Hematopoietic multipotent progenitor cell treated with erythropoietin and hydrocortisone succinate and interleukin-3 and kit ligand, for 6 days (in vitro differentiated cells): Measurements from ENCODE around the gene SMIM9.
"Not testable (repeated sequence)": the region's sequence is repeated elsewhere in the genome, so short reads cannot be mapped to it uniquely, and the experiment has no call there.

Source experiments
- DNase-seq: peaks from one replicate; pipeline ENCODE4 v3.0.0-alpha.2; 2015

Gene SMIM9

DNA sequence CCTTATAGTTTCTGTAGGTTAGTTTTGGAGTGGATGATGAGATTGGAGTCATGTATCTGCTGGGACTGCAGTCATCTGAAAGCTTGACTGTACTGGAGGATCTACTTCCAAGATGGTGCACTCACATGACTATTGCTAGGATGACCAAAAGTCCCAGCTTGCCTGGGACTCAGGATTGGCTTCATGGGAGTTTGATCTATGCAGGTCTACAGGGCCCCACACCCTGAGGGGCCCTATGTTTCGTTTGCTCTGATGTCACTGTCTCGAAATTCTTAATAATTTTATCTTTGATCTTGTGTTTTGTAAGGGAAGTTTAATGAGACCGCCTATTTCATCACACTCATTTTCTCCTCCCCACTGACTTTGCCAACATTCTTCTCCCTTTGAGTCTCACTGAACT, at the start of gene SMIM9:
Gene SMIM9, minus strand, starts transcription at position 101 of the 400 bp plus-strand sequence. CDS start 3,806 bp downstream, outside the sequence.
- peak; percentile 14 for DNase-seq

DNA sequence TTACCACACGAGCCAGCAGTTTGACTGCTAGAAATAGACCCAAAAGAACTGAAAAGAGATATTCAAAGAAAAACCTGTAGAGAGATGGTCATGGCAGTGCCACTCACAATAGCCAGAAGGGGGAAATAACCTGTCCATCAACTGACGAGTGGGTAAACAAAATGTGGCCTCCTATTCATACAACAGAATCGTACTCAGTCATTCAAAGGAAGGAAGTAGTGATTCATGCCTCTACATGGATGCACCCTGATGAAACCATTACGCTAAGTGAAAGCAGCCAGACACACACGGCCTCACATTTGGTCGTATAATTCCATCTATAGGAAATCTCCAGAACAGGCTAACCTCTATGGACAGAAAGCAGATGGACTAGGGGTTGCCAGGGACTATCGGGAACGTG, 49.6 kb upstream of the SMIM9 start:
- DNase-seq = not testable (repeated sequence)

DNA sequence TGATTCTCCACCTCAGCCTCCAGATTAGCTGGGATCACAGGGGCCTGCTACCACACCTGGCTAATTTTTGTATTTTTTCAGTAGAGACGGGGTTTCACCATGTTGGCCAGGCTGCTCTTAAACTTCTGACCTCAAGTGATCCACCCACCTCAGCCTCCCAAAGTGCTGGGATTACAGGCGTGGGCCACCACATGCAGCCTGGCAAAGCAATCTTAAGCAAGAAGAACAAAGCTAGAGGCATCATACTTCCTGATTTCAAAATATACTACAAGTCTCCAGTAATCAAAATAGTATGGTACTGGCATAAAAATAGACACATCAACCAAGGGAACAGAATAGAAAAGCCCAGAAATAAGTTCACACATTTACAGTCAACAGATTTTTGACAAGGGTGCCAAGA, 38.9 kb upstream of the SMIM9 start:
- no peak for DNase-seq

DNA sequence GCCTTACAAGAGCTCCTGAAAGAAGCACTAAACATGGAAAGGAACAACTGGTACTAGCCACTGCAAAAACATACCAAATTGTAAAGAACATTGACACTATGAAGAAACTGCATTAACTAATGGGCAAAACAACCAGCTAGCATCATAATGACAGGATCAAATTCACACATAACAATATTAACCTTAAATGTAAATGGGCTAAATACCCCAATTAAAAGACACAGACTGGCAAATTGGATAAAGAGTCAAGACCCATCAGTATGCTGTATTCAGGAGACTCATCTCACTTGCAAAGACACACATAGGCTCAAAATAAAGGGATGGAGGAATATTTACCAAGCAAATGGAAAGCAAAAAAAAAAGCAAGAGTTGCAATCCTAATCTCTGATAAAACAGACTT, 34.1 kb upstream of the SMIM9 start:
- not testable (repeated sequence) for DNase-seq

DNA sequence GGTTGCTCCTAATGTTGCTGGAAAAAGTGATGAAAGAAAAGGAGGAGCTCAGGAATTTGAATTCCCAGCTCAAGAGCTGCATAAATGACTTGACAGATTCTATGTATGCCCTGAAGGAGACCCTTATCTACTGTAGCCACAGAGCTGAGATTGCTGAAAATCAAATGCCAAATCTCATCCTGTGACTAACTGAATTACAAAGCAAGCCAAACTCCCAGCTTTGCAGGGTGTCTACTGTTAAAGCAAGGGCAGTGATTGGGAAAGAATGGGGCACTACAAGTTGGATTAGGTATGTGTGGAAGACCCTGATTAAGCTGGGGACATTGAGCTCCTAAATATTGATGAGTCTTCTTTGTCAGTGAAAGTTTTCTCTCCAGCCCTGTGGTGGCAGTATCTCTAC, 20.8 kb upstream of the SMIM9 start:
- no peak for DNase-seq

DNA sequence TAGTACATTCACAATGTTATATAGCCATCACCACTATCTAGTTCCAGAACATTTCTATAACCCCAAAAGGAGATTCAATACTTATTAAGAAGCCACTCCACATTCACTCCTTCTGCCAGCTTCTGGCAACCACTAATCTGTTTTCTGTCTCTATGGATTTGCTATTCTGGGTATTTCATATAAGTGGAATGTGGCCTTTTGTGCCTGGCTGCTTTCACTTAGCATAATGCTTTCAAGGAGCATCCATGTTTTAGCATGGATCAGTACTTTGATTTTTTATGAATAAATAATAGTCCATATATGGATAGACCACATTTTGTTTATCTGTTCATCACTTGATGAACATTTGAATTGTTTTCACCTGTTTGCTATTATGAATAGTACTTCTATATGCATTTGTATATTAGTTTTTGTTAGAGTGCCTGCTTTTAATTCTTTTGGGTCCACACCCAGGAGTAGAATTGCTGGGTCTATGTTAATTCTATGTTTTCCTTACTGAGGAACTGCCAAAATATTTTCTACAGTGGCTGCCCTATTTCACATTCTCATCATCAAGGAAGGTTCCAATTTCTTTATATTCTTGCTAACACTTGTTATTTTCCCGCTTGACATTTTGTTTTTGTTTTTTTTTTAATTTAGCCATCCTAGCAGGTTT, 16.6 kb upstream of the SMIM9 start:
- DNase-seq = no peak

DNA sequence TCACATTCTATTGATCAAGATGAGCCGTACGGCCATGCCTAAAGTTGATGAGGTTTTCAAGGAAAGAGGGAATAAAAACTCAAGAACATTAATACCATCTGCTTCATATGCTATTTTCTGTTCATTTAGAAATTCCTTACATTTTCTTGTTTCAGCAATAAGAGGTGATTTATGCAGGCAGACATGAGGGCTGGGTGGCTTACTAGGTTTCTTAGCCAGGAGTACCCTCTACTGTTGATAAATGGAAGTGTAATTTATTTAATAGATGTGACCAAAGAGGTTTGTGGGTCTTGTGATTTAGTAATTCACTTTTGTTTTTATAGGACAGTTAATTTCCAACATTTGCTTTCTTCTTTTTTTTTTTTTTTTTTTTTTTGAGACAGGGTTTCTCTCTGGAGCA, 6.4 kb upstream of the SMIM9 start:
- DNase-seq = peak; percentile 80

DNA sequence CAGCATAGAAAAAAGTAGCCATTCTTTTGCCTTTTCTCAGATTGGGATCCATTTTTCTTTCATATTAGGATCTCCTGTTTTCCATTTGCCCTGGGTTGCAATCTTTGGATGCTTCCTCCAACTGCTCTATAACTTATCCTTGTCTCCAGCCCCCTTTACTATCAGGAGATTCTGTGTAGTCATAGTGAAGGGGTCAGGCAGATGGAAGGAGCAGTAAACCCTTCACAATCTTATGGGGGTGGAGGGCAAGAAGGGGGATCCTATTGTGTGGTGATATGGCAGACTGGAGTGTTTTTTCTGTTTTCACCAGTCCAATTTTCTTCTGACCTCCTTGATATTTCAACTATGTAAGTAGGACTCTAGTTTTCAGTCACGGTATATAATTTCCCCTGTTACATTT, 1.7 kb upstream of the SMIM9 start:
- no peak for DNase-seq

DNA sequence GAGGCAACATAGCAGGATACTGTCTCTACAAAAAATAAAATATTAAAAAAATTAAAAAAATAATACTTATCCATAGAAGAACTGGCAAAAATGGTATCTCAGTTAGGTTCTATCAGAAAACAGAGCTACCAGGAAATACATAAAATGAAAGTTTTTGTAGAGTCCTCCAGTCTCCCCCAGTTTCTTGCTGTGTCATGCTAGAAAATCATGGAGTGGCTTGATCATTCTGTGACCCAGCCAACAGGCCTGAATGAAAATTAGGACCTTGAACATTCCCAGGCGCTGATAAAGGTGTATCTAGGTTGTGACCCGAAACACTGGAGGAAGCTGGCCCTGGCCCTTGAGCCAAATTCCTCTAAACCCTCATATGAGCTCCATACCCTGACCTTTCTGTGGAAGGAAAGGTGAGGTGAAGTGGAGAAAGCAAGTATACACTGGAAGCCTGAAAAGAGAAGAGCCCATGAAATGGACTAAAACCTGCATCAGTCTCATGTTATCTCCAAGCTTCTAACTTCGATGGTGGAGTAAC, 652 bp downstream of the SMIM9 start:
- DNase-seq = no peak

DNA sequence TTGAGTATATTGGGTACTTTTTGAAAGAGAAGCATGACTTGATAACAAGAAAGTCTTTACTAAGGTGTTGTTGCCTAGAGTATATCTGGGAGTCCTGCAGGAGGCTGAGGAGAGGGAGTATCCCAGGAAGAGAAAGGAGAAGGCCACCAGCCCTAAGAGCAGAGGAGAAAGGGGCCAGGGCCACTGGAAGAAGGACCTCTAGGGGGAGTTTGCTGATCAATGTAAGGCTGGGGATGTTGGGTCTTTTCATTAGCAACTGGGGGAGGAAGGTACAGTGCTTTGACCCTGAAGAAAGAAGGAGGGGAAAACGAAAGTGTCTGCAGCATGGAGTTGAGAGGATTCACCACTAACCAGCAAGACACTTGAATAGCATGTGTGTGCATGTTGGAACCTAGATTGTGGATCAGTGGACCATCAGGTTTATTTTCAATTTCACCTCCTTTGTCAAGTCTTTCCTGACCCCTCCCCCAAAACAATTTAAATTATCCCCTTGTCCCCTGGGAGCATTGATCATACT, 4.5 kb downstream of the SMIM9 start:
- no peak for DNase-seq

DNA sequence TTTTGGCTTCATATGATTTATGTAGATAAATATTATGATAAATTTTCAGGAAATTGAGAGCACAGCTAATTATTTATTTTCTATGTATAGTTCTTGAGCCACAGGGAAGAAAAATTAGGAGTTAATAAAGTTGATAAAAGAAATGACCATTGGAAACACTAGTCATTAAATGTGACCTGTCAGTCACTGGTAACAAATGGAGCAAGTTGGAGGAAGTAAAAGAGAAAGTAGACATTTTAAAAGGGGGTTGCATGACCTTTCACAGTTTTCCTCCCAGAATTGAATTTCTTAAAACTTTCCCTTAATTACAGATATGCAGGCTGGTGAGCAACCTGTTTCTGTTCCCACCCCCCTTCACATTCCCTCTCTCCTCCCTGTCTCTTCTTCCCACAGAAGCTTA, 5.3 kb downstream of the SMIM9 start:
- DNase-seq = no peak

DNA sequence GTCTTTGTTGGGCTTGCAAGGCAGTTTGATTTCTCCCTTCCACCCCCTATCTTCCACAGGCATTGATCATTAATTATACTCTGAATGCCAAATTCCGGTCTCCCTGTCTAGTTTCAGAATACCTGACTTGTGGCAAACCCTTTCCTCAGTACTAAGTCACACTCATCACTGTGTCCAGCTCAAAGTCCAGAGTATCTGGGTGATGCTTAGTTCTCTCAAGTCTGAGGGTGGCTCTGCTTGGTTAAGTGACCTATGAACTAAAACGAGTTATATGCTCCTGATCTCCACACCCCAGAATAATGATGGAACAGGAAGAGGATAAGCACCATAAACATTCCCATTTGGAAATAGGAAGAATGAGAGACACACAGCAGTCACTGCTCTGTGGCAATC, 6.5 kb downstream of the SMIM9 start:
- no peak for DNase-seq

DNA sequence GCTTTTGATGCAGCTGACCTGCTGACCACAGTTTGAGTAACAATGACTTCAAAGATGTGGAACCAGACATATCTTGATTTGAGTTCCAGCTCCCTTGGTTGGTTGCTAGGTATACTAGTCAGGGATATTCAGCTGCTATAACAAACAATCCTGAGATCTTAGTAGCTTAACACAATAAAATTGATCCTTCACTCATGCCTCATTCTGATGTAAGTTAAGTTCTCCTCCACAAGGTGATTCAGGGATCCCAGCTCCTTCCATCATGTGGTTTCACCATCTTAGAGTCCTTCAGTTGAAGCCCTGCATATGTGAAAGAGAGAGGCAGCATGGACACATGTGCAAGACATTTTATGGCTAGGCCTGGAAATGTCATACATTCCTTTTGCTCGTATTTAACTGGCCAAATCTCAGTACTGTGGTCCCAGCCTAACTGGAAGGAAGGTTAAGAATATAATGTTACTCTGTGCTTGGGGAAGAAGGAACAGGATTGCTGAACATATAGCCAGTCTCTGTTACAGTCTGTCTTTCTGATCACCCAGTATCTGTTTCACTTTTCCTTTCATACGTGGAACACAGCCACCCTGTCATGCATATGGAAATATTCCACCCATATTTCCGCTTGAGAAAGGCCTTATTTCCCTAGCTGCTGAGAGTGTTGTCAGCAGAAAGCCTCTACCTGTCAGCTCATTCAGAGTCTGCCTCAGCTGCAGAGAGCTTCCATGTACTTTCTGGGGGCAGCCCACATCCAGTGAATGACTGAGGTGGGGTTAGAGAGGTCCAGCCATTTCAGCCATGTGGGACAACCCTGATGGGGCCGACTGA, 7.1 kb downstream of the SMIM9 start:
- DNase-seq = no peak

DNA sequence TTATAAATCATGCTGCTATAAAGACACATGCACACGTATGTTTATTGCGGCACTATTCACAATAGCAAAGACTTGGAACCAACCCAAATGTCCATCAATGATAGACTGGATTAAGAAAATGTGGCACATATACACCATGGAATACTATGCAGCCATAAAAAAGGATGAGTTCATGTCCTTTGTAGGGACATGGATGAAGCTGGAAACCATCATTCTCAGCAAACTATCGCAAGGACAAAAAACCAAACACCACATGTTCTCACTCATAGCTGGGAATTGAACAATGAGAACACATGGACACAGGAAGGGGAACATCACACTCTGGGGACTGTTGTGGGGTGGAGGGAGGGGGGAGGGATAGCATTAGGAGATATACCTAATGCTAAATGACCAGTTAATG, 8.9 kb downstream of the SMIM9 start:
- DNase-seq = not testable (repeated sequence)

DNA sequence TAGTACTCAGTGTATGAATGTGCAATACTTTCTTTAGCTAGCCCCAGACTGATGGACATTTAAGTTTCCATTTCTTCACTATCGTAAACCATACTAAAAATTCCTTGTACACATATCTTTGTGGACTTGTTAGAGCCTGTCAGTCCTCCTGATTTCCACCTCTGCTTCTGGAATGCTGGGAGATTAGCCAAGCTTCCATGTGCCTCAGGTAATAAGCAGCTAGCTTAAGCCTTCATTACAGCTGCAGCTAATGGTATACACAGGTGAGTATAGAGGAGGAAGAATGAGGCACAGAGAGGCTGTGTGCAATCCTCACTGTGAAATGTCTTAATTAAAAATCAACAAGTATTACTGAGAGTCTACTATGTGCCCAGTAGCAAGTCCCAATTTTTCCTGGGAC, 9.8 kb downstream of the SMIM9 start:
- DNase-seq = no peak

DNA sequence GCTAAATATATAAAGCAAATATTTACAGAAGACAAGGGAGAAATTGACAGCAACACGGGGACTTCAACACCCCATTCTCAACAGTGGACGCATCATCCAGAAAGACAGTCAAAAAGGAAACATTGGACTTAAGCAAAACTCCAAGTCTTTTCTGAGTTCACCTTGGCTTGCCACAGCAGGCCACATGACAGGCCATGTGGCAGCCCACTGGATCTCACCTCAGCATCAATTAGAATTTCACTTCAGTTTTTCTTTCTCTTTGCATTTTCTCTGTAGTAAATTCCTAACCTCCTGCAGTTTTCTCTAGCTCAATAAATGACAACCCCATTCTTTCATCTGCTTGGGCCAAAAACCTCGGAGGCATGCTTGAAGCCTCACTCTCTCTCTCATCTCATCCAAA, 12.4 kb downstream of the SMIM9 start:
- no peak for DNase-seq

DNA sequence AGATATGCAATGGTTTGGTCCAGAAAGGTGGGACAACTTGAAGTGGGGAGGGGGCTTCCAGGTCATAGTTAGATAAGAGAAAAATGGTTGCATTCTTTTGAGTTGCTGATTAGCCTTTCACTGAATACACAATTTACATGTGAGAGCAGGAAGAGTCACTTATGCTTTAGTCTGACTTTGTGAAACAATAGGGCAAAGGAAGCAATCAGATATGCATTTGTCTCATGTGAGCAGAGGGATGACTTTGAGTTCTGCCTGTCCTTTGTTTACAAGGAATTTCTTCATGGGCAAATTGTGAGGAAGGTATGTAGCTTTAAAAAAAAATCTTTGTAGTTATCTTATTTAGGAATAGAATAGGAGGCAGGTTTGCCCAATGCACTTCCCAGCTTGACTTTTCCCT, 12.9 kb downstream of the SMIM9 start:
- no peak for DNase-seq

DNA sequence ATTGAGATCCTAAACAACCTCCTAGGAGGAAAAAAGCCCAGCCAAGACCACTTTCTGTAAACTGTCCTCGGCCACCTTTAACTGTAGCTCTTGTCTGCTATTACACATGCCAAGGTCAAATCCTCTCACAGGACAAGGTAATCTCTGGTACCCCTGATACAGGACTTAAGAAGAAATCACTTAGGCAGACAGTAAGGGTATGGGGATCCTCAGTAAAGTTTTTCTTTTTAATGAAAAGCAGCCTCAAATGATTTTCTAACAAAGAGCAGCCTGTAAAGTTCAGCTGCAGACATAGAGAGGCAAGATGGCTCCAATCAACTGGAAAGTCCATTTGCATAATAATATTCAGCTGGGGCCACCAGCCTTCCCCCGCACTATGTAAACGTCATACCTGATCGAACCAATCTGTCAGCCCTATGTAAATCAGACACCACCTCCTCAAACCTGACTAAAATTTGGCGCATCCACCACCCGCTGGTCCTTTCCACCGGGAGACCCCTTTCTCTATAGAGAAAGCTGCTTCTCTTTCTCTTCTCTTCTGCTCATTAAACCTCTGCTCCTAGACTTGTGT, 14.6 kb downstream of the SMIM9 start:
- DNase-seq = no peak

DNA sequence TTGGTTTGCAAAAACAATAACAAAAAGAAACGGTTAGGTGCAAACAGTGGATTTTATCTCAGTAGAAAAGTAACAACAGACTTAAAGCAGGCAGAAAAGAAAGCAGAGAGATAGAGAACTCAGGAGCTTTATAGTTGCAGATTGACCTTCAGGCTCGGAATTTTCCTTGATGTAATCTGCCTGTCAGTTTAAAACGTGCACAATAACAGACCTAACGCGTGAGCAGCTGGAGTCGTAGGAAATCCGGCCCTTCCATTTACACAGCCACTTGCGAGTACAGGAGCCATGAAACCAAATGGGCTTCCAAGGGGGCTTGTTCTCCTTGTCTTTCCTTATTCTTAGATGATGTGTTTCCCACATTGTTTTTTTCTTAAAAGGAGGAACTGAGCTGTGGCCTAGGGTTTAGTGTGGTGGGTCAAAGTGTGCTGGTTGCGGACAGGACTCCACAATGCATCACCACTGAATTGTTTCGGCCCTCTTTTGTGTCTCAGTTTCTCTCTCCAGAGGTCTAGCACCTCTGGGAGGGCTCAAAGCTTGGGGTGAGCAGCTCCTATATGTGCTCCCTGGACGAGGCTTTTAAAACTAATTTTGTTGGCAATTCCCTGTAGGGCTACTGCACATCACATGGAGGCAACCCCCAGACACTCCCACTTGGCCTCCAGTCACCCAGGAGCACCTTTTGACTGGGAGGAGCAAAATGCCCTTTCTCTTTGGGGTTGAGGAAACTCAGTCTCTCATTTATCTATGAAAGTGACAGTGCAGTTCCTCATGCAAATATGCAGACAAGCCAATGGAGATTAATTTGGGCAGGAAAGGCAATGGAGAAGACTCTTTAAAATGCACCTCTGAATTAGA, 15.3 kb downstream of the SMIM9 start:
- DNase-seq = peak; percentile 32

DNA sequence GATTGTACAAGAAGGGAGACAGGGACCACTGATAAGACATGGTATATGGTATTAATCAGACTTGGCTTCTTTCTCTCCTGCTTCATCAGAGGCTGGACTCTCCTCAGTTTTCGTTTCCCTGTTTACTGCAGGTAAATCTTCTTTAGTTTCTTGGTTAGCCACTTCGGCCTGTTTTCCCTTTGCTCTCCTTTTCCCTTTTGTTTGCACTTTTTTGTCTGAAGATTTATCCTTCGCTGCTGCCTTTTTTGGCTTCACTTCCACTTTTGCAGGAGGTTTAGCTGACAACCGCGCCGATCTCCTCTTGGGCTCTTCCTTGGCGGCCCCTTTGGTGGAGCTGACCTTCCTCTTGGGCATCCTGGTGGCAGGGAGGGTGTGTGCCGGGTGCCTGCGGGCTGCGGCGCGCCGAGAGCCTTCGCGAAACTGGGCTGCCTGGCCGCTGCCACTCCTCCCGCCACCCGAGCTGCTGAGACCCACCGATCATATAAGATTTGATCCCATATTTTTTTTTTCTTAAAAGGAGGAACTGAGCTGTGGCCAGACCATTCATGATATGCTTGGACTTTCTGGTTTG, 17.3 kb downstream of the SMIM9 start:
- DNase-seq = not testable (repeated sequence)

DNA sequence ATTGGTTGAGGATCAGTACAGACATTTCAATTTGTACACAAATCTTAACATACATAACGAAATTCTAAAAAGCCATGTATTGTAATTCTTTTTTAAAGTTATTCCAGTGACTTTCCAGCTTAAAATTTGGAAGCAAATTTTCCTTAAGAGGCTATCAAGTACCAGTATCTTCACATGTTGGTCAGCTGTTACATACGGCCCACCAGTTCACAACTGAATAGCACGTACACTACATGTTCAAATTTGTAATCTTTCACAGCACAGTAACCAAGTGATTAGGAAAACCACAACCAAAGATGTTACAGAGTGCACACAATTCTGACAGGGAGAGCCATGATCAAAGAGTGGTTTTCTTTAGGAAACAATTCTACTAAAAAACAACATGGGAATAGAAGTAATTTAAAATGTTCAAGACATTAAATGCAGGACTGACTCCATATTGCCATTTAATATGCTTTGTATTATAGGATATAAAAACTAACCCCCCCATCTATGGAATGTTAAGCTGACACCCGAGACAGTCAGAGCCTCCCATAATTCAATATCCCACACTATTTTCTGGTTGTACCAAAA, 18.1 kb downstream of the SMIM9 start:
- DNase-seq = not testable (repeated sequence)

DNA sequence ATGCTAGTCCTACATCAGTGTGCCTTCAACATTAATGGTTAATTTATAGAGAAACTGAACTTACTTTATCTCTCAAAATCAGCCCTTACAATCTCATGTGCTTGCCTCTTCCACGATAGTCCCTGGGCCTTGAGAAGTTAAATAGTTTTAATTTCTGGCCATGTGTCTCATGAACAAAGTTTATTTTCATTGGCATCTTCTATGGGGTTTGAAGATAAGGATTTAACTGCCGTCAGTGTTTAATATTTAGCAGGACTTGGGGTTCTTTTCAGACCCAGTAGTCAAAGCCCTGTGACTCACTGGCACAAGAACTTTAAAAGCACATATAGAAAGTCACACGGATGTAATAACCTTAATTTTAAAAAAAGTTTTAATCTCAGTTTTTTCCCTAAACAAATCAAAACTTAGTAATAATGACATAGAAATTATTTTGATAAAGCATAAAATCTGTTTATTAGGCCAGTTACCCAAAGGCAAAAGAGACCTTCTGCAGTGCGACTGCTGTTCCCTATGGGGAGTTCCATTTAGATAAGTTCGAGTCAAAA, 19.1 kb downstream of the SMIM9 start:
- DNase-seq = no peak
